Upper lobe of left lung (tissue), 6 donors: ENCODE results near the gene FRMPD2. TPM values are rescaled to one million over a fixed set of nuclear protein-coding genes. Genes with fewer than 3 reads are reported as not detected.
"Not testable (repeated sequence)": the region's sequence is repeated elsewhere in the genome, so short reads cannot be mapped to it uniquely, and the experiment has no call there.

Experiments
- ATAC-seq, 2 donors: fragments of 200-7000 bp; cut with Tn5 transposase; one replicate each; pipeline ENCODE4 v1.9.1; 2022; ENCODE audit warnings: mild to moderate bottlenecking in 2 of 2, moderate library complexity in 2 of 2; ENCODE audit not compliant: low FRiP score in 2 of 2
- DNase-seq, 2 donors: peaks; one replicate each; pipeline ENCODE4 v3.0.0-alpha.2; 2019 to 2020
- H3K27ac ChIP-seq, 4 donors: fragments of 200-600 bp; sonication (generic); one replicate each; pipeline ENCODE4 v1.5.1; 2016 to 2019
- H3K27me3 ChIP-seq, 4 donors: fragments of 200-600 bp; sonication (generic); one replicate each; pipeline ENCODE4 v1.5.1; 2017 to 2019
- H3K36me3 ChIP-seq, 4 donors: fragments of 200-600 bp; sonication (generic); one replicate each; pipeline ENCODE4 v1.5.1; 2016 to 2019
- H3K4me1 ChIP-seq, 4 donors: fragments of 200-600 bp; sonication (generic); one replicate each; pipeline ENCODE4 v1.5.1; 2018 to 2019
- H3K4me3 ChIP-seq, 4 donors: fragments of 200-600 bp; sonication (generic); one replicate each; pipeline ENCODE4 v1.5.1; 2017 to 2019; ENCODE audit warnings: mild to moderate bottlenecking in 2 of 4, moderate library complexity in 1 of 4
- H3K9me3 ChIP-seq, 4 donors: fragments of 200-600 bp; sonication (generic); one replicate each; pipeline ENCODE4 v1.5.1; 2018 to 2019
- EP300 ChIP-seq, 4 donors: sonication (generic); formaldehyde crosslinking; IDR thresholded peaks; one replicate each; pipeline ENCODE4 v1.5.1; 2017; ENCODE audit warnings: antibody characterized with exemption in 4 of 4, control low read depth in 2 of 4
- POLR2A ChIP-seq, 4 donors: fragments of 450-650 bp; IDR thresholded peaks; one replicate each; pipeline ENCODE4 v1.5.1; 2016 to 2017; ENCODE audit warnings: antibody characterized with exemption in 4 of 4, mild to moderate bottlenecking in 2 of 4
- POLR2AphosphoS5 ChIP-seq, 2 donors: sonication (generic); formaldehyde crosslinking; IDR thresholded peaks; one replicate each; pipeline ENCODE4 v1.5.1; 2017; ENCODE audit warnings: antibody characterized with exemption in 2 of 2
- WGBS, 2 donors: methylation state at CpG; one replicate each; pipeline ENCODE4 v1.1.5; 2017 to 2018; 5-methylcytosine and 5-hydroxymethylcytosine counted together
- total RNA-seq, 6 donors: library from RNA; depleted of rRNA in 4 of 6; stranded (reverse); fragments of >200 nt in 4 of 6; gene quantifications; one replicate each; pipeline versions ENCODE4 v1.1.0 to v1.2.1, GENCODE V29; 2016 to 2021
- TF ChIP-seq, protein P1 (sequence below), 6 experiments: fragments of 450-650 bp in 4 of 6; fragments of 200-600 bp in 2 of 6; sonication (generic) in 2 of 6; IDR thresholded peaks; one replicate each; pipeline ENCODE4 v1.5.1; 2016 to 2019; ENCODE audit warnings: antibody characterized with exemption in 6 of 6
- donor health status: DM: no; HTN: no; CAD: no; lungs with moderate emphysema.
- donor health status: DM: no; HTN: yes; CAD: no; lungs with severe emphysema.

Gene FRMPD2
- total RNA-seq, 6 donors from 2014 or later = 0.23 to 38.6 (median 5.6) TPM

DNA sequence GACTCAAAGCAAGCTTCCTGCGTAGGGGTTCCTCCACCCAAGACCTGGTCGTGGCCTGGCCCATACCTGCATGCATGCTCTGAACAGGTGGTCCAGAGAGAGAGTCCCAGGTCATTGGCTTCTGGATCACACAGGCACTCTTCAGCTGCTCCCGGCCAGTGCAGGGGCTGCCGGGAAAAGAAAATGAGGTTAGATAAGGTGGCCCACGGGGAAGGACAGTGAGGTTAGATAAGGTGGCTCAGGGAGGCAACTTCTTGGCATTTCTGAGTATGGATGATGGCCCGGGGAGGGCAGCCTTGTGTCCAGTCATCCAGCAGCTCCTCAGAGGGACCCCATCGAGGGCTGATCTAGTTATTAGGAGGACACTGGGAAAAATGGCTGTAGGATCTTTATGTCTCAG, 87.4 kb downstream of the FRMPD2 start:
- Histone ChIP-seq H3K27me3 (no peaks in the 10 kb centered on the region), H3K4me3 (no peak overlapping the region), H3K4me1 (no peaks in the 10 kb centered on the region), H3K36me3 (no peaks in the 10 kb centered on the region), H3K9me3 (no peaks in the 10 kb centered on the region), H3K27ac (no peak overlapping the region)
- TF ChIP-seq EP300 (IDR thresholded peaks at IDR 0.05) (no peak), POLR2AphosphoS5 (IDR thresholded peaks at IDR 0.05) (no peak), POLR2A (IDR thresholded peaks at IDR 0.05) (no peak)
- TF ChIP-seq, protein P1, sequence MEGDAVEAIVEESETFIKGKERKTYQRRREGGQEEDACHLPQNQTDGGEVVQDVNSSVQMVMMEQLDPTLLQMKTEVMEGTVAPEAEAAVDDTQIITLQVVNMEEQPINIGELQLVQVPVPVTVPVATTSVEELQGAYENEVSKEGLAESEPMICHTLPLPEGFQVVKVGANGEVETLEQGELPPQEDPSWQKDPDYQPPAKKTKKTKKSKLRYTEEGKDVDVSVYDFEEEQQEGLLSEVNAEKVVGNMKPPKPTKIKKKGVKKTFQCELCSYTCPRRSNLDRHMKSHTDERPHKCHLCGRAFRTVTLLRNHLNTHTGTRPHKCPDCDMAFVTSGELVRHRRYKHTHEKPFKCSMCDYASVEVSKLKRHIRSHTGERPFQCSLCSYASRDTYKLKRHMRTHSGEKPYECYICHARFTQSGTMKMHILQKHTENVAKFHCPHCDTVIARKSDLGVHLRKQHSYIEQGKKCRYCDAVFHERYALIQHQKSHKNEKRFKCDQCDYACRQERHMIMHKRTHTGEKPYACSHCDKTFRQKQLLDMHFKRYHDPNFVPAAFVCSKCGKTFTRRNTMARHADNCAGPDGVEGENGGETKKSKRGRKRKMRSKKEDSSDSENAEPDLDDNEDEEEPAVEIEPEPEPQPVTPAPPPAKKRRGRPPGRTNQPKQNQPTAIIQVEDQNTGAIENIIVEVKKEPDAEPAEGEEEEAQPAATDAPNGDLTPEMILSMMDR (IDR thresholded peaks at IDR 0.05) = no peak
- ATAC-seq = no peak
- WGBS, 2 donors = 85 to 86% methylated on average over 7 of the region's 7 CpGs
- no peak for DNase-seq

DNA sequence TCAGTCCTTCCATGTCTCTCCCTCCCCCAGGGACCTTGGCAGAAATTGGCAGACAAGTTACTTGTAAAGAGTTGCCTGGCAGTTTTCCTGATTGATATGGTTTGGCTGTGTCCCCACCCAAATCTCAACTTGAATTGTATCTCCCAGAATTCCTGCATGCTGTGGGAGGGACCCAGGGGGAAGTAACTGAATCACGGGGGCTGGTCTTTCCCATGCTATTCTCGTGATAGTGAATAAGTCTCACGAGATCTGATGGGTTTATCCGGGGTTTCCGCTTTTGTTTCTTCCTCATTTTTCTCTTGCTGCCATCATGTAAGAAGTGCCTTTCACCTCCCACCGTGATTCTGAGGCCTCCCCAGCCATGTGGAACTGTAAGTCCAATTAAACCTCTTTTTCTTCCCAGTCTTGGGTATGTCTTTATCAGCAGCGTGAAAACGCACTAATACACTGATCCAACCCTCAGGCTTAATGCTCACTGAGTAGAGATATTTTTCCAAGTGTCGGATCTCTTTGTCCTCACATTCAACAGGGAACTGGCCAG, 88.2 kb downstream of the FRMPD2 start:
- H3K4me1 ChIP-seq, H3K27me3 ChIP-seq, H3K27ac ChIP-seq, H3K4me3 ChIP-seq, H3K9me3 ChIP-seq, H3K36me3 ChIP-seq, ATAC-seq, DNase-seq: not testable (repeated sequence)
- 86 to 93% methylated on average over 9 of the region's 9 CpGs for WGBS, 2 donors

DNA sequence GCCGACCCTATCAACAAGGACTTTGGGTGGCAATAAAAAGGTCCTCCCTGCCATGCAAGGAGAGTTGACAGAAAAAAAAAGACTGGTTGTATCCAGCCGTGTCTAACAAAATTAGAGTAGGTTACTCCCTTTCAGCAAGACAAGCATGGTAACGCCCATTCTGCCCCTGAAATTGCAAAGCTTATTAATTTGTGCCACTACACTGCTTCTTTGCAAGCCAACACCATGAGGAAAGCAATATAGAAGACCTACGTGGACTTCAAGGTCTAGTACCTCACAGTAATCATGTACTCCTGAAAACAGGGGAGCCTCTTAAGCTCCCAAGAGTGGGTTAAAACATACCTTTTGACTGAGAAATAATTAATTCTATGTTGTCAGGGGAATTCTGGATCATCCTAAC, 90.3 kb downstream of the FRMPD2 start:
- WGBS, 2 donors = 68 to 85% methylated on average over 4 of the region's 4 CpGs
- Histone ChIP-seq H3K36me3 (no peaks in the 10 kb centered on the region), H3K27me3 (no peaks in the 10 kb centered on the region), H3K4me1 (no peaks in the 10 kb centered on the region), H3K27ac (no peak overlapping the region), H3K9me3 (no peaks in the 10 kb centered on the region), H3K4me3 (no peak overlapping the region)
- ATAC-seq (no peak), DNase-seq (no peak)
- TF ChIP-seq POLR2A (IDR thresholded peaks at IDR 0.05) (no peak), POLR2AphosphoS5 (IDR thresholded peaks at IDR 0.05) (no peak), EP300 (IDR thresholded peaks at IDR 0.05) (no peak)

DNA sequence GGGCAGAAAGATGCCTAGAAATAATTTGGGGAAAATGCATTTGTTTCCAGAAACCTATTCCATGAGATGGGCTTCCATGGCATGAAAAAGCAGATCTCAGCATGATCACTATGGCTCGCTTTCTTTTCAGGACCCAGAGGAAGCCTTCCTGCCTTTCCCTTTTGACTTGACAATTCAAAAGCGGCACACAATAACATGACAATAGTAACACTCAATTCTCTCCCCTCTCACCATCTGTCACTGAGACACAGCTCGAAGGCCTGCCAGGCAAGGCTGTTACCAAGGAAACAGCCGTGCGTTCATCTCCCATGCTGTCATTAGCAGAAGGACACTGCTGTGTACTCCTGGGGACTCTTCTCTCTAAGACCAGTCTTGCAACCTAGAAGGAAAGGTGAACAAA, 101.8 kb downstream of the FRMPD2 start:
- ATAC-seq, H3K4me3 ChIP-seq, H3K36me3 ChIP-seq, DNase-seq, H3K9me3 ChIP-seq, H3K27ac ChIP-seq, H3K27me3 ChIP-seq, H3K4me1 ChIP-seq: not testable (repeated sequence)
- WGBS, 2 donors = 43 to 50% methylated on average over 5 of the region's 5 CpGs

DNA sequence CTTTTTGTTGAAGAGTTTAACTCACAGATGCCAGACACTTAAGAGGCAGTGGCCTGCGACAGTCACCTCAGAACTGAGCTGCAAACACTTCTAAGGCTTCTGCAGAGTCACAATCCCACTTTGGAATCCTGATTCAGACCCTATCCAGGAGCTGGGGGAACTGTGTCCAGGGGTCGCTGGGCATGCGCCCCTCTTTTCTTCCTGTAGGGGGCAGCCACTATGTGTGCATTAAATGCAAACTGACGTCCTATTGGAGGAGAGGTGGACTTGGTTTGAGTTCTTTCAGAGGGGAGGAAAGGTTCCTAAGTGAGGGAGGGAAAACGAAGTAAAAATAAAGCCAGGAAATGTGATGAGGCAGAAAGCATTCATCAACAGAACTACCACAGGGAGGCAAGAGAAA, 113.8 kb downstream of the FRMPD2 start:
- H3K4me3 ChIP-seq, H3K9me3 ChIP-seq, H3K4me1 ChIP-seq, H3K27ac ChIP-seq, ATAC-seq, H3K36me3 ChIP-seq, DNase-seq, H3K27me3 ChIP-seq: not testable (repeated sequence)
- whole genome bisulfite sequencing, 2 donors = no CpG with 5 or more reads among the region's 5 CpGs

DNA sequence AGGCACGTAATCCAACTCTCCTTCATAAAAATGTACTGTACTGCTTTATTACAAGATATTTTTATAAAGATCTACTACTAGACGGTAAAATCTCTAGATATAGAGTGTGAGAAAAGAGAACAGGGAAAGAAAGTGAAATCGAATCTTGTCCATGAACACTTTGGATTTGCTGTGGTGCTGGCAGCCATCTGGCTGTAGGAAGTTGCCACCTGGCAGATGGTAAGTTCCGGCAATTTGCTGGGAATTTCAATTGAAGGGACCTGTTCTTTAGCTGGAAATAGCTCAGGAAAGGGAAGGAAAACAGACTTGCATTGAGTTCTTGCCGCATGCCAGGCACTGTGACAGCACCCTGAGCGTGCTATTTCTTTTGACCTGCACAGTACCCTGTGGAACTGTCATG, 114.3 kb downstream of the FRMPD2 start:
- H3K4me3 ChIP-seq, H3K9me3 ChIP-seq, H3K27ac ChIP-seq, H3K4me1 ChIP-seq, H3K27me3 ChIP-seq, H3K36me3 ChIP-seq, ATAC-seq, DNase-seq: not testable (repeated sequence)
- WGBS, 2 donors = 83 to 85% methylated on average over 5 to 6 of the region's 6 CpGs

DNA sequence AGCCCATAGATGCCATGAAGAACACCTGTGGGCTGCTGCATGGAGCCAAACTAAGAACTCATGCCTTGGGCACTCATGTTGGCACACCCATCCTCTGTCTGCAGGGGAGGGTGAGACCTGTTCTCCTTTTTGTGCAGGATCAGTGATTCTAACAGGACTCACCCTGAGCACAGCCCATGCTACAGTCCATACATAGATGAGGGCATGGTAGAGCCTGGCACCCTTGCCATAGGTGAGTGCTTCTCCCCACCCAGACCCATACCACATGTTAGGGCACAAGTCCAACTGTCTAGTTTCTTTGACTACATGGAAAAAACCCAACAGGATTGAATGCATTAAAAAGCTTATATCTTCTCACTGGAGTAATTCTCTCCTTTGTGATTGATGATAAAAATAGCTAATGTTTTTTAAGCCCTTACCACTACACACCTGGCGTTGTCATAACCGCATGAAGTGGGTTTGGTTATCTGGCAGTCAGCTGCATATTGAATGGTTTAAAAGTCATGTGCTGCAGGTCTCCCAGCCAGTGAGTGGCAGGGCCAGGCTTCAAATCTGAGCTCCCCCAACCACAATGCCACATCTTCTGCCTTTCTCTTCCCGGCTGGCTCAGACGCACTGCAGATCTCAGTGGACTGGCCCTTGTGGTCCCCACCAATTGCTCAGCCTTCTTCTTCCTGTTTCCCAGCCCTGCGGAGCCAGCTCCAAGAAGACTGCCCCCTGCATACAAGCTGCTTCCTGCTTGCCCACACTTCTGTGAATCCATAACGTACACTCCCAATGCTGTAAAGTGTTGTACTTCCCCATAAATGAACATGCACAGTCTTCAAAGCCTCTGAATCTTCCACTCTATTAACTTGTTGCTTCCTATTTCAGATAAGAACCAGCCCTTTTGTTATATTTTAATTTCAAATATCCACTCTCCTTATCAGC, 120.0 kb downstream of the FRMPD2 start:
- H3K4me1 ChIP-seq, H3K36me3 ChIP-seq, H3K4me3 ChIP-seq, H3K9me3 ChIP-seq, DNase-seq, H3K27me3 ChIP-seq, H3K27ac ChIP-seq: not testable (repeated sequence)
- ATAC-seq = peak; percentile 24 to 59
- 18 to 55% methylated on average over 2 to 4 of the region's 6 CpGs for WGBS, 2 donors

DNA sequence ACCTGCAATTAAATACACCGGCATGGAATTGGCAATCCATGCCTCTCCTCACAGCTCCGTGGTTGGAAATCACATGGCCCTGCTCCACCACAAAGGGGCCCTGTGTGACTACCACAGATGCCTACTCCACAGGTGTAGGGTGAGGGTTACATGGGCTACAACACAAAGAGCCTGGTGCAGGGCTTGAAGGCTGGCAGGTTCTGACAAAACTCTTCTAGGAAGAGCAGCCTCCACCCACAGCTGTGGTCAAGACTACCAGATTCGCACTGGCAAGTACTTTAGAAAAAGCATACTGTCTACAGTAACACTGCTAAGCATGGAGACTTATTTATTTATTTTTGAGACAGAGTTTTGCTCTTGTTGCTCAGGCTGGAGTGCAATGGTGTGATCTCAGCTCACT, 126.9 kb downstream of the FRMPD2 start:
- WGBS, 2 donors = 100% methylated on average over 1 of the region's 3 CpGs; no CpG with 5 or more reads in 1 of the 2 donors
- not testable (repeated sequence) for DNase-seq, H3K9me3 ChIP-seq, ATAC-seq, H3K4me3 ChIP-seq, H3K4me1 ChIP-seq, H3K36me3 ChIP-seq, H3K27me3 ChIP-seq, H3K27ac ChIP-seq

DNA sequence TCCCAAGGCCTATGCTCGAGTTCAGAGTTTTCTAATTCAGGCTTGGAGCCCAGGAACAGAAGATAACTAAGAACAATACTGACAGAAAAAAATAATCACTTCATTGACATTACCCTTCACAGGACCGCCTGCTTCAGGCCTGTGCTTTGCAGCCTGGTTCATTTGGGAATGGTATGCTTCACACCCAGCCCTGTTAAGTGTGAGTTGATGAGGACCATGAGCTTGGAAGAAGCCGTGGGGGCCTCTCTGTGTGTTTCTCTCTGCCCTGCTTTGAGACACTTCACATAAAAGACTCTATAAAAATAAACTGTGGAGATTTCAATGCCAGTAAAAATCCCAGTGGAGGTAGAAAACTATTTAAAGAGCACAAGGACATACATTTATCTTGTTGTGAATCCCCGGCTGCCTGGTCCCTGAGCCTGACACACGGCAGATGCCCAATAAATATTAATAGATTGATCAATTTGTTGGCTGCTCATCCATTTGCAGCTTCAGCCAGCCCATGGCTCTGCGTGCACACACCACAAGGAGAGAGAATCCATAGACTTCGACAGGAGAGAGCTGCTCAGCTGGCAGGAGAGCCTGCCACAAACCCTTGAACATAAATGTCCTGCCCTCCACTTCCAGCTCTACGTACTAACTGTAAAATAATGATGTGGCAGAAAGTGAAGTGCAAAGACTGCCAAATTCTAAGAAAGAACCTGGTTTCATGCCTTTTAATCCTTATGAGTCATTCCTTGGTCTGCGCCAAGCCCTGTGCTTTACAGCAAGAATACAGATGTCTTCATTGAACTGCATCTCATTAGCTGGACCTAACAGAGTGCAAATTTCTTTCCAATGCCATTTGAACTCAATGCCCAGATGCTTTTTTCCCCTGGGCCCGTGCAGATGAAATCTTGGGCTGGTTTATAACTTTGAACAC, 130.5 kb downstream of the FRMPD2 start:
- H3K4me1 ChIP-seq, H3K27me3 ChIP-seq, H3K4me3 ChIP-seq, H3K27ac ChIP-seq, H3K9me3 ChIP-seq, DNase-seq, H3K36me3 ChIP-seq: not testable (repeated sequence)
- no CpG with 5 or more reads among the region's 10 CpGs for WGBS, 2 donors
- peak in 1 of 2 donors; percentile 34 for ATAC-seq

DNA sequence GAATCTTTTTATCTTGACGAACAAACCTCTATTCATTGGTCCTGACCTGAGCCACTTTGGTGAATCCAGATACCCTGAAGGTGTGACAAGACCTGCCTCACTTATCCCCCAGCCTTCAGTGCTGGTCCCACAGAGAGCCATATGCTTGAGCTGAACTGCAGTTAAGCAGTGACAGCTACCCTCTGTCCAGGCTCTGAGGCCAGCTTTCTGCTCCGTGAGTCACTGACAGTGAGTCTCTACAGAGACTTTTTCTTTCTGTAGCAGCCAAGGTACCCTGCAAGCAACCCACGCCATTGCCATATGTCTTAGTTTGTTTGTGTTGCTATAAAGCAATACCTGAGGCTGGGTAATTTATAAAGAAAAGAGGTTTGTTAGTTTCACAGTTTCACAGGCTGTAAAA, 133.5 kb downstream of the FRMPD2 start:
- not testable (repeated sequence) for H3K9me3 ChIP-seq, H3K36me3 ChIP-seq, H3K4me3 ChIP-seq, H3K27me3 ChIP-seq, ATAC-seq, DNase-seq, H3K27ac ChIP-seq, H3K4me1 ChIP-seq
- 100% methylated on average over 2 of the region's 3 CpGs; no CpG with 5 or more reads in 1 of the 2 donors for WGBS, 2 donors
